Loucy (cell line): ENCODE data around the gene NXPH2.
"Not testable (repeated sequence)": the region's sequence is repeated elsewhere in the genome, so short reads cannot be mapped to it uniquely, and the experiment has no call there.

ENCODE experiments used
- H2AFZ ChIP-seq: fragments of 200-600 bp; sonication (generic); 2 replicates; pipeline ENCODE4 v1.6.0; 2016; ENCODE audit warnings: antibody characterized with exemption, mild to moderate bottlenecking, low read length, moderate library complexity
- H3F3A ChIP-seq: fragments of 200-600 bp; 2 replicates; pipeline ENCODE4 v1.6.0; 2016; ENCODE audit warnings: antibody characterized with exemption, low read depth, mild to moderate bottlenecking
- H3K27me3 ChIP-seq: fragments of 200-600 bp; sonication (generic); 2 replicates; pipeline ENCODE4 v1.6.1; 2014; ENCODE audit warnings: low read length, mild to moderate bottlenecking; ENCODE audit not compliant: insufficient read depth, poor library complexity, severe bottlenecking
- H3K36me3 ChIP-seq: fragments of 200-600 bp; sonication (generic); 2 replicates; pipeline ENCODE4 v1.6.1; 2016; ENCODE audit warnings: low read length; ENCODE audit not compliant: insufficient read depth
- H3K4me1 ChIP-seq: fragments of 200-600 bp; sonication (generic); 2 replicates; pipeline ENCODE4 v1.5.1; 2014; ENCODE audit warnings: low read length, mild to moderate bottlenecking; ENCODE audit not compliant: insufficient read depth, poor library complexity, severe bottlenecking
- H3K4me2 ChIP-seq: fragments of 200-600 bp; sonication (generic); 2 replicates; pipeline ENCODE4 v1.6.0; 2014; ENCODE audit warnings: antibody characterized with exemption, low read length, low read depth, mild to moderate bottlenecking; ENCODE audit not compliant: poor library complexity, severe bottlenecking
- H3K4me3 ChIP-seq: fragments of 200-600 bp; sonication (generic); 2 replicates; pipeline ENCODE4 v1.5.1; 2014; ENCODE audit warnings: low read length, mild to moderate bottlenecking, mixed read lengths; ENCODE audit not compliant: poor library complexity, severe bottlenecking
- H3K79me2 ChIP-seq: fragments of 200-600 bp; sonication (generic); 2 replicates; pipeline ENCODE4 v1.6.1; 2014; ENCODE audit warnings: low read length; ENCODE audit not compliant: insufficient read depth
- H3K9ac ChIP-seq: fragments of 200-600 bp; sonication (generic); 2 replicates; pipeline ENCODE4 v1.6.0; 2014; ENCODE audit warnings: mild to moderate bottlenecking, low read depth, low read length, moderate library complexity; ENCODE audit not compliant: poor library complexity, severe bottlenecking
- H3K9me2 ChIP-seq: fragments of 200-600 bp; sonication (generic); replicated peaks from 2 replicates; pipeline ENCODE4 v1.6.1; 2016; ENCODE audit warnings: low read depth, low read length, mixed read lengths
- H3K9me3 ChIP-seq: fragments of 200-600 bp; sonication (generic); 2 replicates; pipeline ENCODE4 v1.6.1; 2014; ENCODE audit warnings: mild to moderate bottlenecking, antibody characterized with exemption, low read length, low read depth; ENCODE audit not compliant: insufficient read depth
- H4K20me1 ChIP-seq: fragments of 200-600 bp; sonication (generic); 2 replicates; pipeline ENCODE4 v1.6.0; 2014; ENCODE audit warnings: antibody characterized with exemption, low read length, mild to moderate bottlenecking; ENCODE audit not compliant: insufficient read depth, poor library complexity, severe bottlenecking
- EZH2phosphoT487 ChIP-seq: fragments of 200-600 bp; IDR thresholded peaks from 2 replicates; pipeline ENCODE4 v1.6.1; 2018; ENCODE audit warnings: antibody characterized with exemption, mild to moderate bottlenecking, moderate library complexity, borderline replicate concordance
- TF ChIP-seq, protein P1 (sequence below): fragments of 200-600 bp; sonication (generic); conservative IDR thresholded peaks from 2 replicates; pipeline ENCODE4 v1.5.1; 2014; ENCODE audit warnings: mild to moderate bottlenecking, antibody characterized with exemption, low read length

The NXPH2 gene

DNA sequence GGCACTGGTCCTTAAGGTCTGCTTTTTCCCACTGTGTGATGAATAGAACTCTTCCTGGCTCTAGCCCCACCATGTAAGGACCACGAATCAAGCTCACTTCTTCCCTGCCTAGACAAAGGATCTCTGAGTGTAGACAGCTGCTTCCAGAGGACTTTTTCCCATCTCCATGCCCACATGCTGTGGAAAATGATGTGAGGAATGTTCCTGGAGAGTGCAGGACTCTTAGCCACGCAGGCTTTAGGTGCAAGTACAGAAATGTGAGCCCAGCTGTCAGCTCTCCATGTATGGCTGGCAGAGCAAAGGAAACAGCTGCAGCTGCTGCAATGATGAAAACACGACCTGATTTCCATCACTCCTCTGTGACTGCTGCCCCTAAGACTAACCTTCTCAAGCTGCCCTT, 35.5 kb downstream of the NXPH2 start:
- Histone ChIP-seq H3K9me2 (no peaks in the 10 kb centered on the region), H3K27me3 (no peaks in the 10 kb centered on the region), H3K9ac (no peak overlapping the region), H3K36me3 (no peaks in the 10 kb centered on the region), H3K4me3 (no peak overlapping the region), H3F3A (no peaks in the 10 kb centered on the region), H2AFZ (no peak overlapping the region), H3K9me3 (no peaks in the 10 kb centered on the region), H4K20me1 (no peaks in the 10 kb centered on the region), H3K79me2 (no peaks in the 10 kb centered on the region), H3K4me1 (no peaks in the 10 kb centered on the region), H3K4me2 (no peak overlapping the region)
- TF ChIP-seq EZH2phosphoT487: no peak
- TF ChIP-seq, protein P1, sequence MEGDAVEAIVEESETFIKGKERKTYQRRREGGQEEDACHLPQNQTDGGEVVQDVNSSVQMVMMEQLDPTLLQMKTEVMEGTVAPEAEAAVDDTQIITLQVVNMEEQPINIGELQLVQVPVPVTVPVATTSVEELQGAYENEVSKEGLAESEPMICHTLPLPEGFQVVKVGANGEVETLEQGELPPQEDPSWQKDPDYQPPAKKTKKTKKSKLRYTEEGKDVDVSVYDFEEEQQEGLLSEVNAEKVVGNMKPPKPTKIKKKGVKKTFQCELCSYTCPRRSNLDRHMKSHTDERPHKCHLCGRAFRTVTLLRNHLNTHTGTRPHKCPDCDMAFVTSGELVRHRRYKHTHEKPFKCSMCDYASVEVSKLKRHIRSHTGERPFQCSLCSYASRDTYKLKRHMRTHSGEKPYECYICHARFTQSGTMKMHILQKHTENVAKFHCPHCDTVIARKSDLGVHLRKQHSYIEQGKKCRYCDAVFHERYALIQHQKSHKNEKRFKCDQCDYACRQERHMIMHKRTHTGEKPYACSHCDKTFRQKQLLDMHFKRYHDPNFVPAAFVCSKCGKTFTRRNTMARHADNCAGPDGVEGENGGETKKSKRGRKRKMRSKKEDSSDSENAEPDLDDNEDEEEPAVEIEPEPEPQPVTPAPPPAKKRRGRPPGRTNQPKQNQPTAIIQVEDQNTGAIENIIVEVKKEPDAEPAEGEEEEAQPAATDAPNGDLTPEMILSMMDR: no peak

DNA sequence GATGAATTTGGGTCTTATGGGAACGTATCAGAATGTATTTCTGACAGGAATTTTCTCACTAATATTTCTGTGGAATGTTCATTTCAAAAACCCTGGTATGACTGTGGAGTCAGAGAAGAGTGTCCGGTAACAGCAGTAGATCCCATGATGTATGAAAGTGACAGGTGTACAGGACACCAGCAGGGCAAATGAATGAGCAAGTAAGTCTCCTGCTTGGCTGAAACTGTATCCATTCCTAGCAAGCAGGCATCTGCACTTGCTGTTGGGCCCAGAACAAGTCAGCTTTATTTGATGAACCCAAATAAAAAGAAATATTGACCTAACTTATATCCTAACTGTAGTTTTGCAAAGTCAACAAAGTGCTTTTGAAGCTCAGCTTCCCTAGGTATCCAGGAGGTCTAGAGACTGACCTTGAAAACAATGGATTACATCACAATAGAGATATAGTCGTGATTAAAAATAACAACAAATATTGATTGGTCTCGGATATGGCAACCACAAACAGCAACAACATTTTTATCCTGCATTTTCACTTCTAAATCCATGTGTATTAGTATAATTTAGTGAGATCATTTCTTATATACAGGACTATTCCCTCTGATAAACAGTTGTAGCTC, 37.6 kb downstream of the NXPH2 start:
- H3K27me3 ChIP-seq: no peaks in the 10 kb centered on the region
- no peak overlapping the region for H3K4me3 ChIP-seq
- no peaks in the 10 kb centered on the region for H3F3A ChIP-seq
- H3K4me1 ChIP-seq: no peaks in the 10 kb centered on the region
- H3K79me2 ChIP-seq: no peaks in the 10 kb centered on the region
- no peak overlapping the region for H3K9ac ChIP-seq
- no peaks in the 10 kb centered on the region for H4K20me1 ChIP-seq
- no peaks in the 10 kb centered on the region for H3K36me3 ChIP-seq
- TF ChIP-seq EZH2phosphoT487: no peak
- TF ChIP-seq, protein P1: no peak
- H3K4me2 ChIP-seq: no peak overlapping the region
- no peaks in the 10 kb centered on the region for H3K9me2 ChIP-seq
- no peaks in the 10 kb centered on the region for H3K9me3 ChIP-seq
- H2AFZ ChIP-seq: no peak overlapping the region

DNA sequence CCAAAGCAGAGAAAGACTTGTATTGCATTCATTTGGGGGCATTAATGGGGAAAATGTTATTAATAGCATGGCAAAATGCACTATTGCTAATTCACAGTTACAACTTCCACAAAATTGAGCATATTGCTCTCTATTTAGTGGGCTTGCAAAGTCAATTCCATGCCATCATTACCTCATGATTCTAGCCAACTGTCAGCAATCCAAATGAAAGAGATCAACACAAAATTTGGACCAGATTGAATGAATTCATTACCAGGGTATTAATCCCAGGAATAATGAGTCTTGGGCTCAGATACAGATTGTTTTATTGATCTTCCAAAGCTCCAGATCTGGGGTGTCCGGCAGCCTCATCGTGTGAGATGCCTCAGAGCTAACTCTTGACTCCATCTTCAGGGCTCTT, 38.3 kb downstream of the NXPH2 start:
- H2AFZ ChIP-seq: no peak overlapping the region
- H3K9me2 ChIP-seq: no peaks in the 10 kb centered on the region
- no peak overlapping the region for H3K9ac ChIP-seq
- H3K4me2 ChIP-seq: no peak overlapping the region
- H3K27me3 ChIP-seq: no peaks in the 10 kb centered on the region
- no peaks in the 10 kb centered on the region for H3K9me3 ChIP-seq
- no peak for TF ChIP-seq EZH2phosphoT487
- TF ChIP-seq, protein P1: no peak
- H4K20me1 ChIP-seq: no peaks in the 10 kb centered on the region
- no peaks in the 10 kb centered on the region for H3K79me2 ChIP-seq
- H3K4me1 ChIP-seq: no peaks in the 10 kb centered on the region
- no peaks in the 10 kb centered on the region for H3F3A ChIP-seq
- no peak overlapping the region for H3K4me3 ChIP-seq
- H3K36me3 ChIP-seq: no peaks in the 10 kb centered on the region

DNA sequence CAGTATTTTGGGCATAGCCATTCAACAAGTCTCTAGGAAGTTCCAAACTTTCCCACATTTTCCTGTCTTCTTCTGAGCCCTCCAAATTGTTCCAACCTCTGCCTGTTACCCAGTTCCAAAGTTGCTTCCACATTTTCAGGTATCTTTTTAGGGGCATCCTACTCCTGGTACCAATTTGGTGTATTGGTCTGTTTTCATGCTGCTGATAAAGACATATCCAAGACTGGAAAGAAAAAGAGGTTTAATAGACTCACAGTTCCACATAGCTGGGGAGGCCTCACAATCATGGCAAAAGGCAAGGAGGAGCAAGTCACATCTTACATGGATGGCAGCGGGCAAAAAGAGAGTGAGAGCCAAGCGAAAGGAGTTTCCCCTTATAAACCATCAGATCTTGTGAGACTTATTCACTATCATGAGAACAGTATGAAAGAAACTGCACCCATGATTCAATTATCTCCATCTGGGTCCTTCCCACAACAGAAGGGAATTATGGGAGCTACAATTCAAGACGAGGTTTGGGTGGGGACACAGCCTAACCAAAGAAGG, 43.1 kb downstream of the NXPH2 start:
- H3K4me2 ChIP-seq, H4K20me1 ChIP-seq, H3K4me1 ChIP-seq, H2AFZ ChIP-seq, H3K4me3 ChIP-seq, H3K36me3 ChIP-seq, H3K27me3 ChIP-seq, H3F3A ChIP-seq, H3K9ac ChIP-seq, H3K9me3 ChIP-seq, H3K9me2 ChIP-seq, H3K79me2 ChIP-seq: not testable (repeated sequence)
